SU-DHL-6 (cell line): ENCODE data around the gene ADGRD2.

Source experiments
- EZH2phosphoT487 ChIP-seq: fragments of 200-600 bp; sonication (generic), shearing (Covaris generic); conservative IDR thresholded peaks from 2 replicates; pipeline ENCODE4 v1.6.1; 2018; ENCODE audit warnings: mild to moderate bottlenecking, antibody characterized with exemption, low read length, moderate library complexity, mixed read lengths
- TF ChIP-seq, protein P1 (sequence below): fragments of 200-600 bp; sonication (generic); IDR thresholded peaks from one replicate; pipeline ENCODE4 v1.5.1; 2017; ENCODE audit warnings: antibody characterized with exemption, mild to moderate bottlenecking, low read length, moderate library complexity; ENCODE audit not compliant: insufficient read depth, poor library complexity, severe bottlenecking

DNA sequence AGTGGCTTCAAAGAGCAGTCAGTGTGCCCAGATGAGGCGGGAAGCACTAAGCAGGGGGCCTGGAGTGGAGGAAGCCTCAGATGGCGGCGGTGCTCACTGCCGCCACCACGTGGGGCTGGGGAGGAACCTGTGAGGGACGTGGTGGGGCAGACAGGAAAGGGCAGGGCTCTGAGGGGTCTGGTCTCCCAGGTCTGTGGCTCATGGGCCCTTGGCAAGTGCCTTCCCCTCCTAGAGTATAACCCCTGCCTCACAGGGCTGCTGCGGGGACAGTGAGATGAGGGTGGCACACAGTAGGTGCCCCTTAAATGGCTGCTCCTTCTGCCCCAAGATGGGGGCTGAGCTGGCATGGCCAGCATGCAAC, 30.4 kb downstream of the ADGRD2 start:
- TF ChIP-seq, protein P1, sequence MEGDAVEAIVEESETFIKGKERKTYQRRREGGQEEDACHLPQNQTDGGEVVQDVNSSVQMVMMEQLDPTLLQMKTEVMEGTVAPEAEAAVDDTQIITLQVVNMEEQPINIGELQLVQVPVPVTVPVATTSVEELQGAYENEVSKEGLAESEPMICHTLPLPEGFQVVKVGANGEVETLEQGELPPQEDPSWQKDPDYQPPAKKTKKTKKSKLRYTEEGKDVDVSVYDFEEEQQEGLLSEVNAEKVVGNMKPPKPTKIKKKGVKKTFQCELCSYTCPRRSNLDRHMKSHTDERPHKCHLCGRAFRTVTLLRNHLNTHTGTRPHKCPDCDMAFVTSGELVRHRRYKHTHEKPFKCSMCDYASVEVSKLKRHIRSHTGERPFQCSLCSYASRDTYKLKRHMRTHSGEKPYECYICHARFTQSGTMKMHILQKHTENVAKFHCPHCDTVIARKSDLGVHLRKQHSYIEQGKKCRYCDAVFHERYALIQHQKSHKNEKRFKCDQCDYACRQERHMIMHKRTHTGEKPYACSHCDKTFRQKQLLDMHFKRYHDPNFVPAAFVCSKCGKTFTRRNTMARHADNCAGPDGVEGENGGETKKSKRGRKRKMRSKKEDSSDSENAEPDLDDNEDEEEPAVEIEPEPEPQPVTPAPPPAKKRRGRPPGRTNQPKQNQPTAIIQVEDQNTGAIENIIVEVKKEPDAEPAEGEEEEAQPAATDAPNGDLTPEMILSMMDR: peak; percentile 76
- TF ChIP-seq EZH2phosphoT487: no peak
